Retinal pigment epithelial cell (primary cell): ENCODE results near the gene ARTN.

Experiments
- DNase-seq: peaks from one replicate; pipeline ENCODE4 v3.0.0-alpha.2; 2010; ENCODE audit warnings: low read depth
- H3K4me3 ChIP-seq: 2 replicates; pipeline ENCODE4 v1.5.1; 2011; ENCODE audit warnings: mild to moderate bottlenecking, low read length, control low read depth, moderate library complexity
- CTCF ChIP-seq: conservative IDR thresholded peaks from 2 replicates; pipeline ENCODE4 v1.5.1; 2011; ENCODE audit warnings: low read depth, low read length, control low read depth, inconsistent platforms

ARTN gene

DNA sequence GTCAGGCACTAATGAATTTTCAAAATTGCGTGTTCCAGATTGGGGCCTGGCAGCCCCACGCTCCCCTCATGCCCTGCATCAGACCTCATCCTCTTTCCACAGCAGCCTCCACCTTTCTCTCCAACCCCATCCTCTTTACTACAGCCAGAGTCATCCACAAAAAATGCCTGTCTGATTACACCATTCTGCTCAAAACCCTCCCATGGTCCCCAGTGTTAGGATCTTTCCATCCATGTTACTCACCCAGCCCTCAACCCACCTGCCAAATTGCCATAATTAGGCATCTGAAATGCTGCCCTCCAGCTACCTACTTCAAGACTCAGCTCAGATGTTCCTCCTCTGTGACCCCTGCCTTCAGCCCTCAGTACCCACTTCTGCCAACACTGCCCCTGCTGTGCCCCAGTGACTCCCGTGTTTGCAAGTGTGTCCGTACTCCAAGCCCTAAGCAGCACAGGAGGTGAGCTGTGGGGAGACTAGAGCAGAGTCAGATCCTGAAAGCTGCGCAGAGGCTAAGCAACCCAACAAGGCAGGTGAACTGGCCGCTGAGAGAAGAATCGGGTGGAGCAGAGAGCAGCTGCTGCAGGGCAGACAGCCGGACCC, 715 bp upstream of the ARTN start:
- no peak for TF ChIP-seq CTCF
- no peak for DNase-seq
- peak overlapping the region; percentile 60 for H3K4me3 ChIP-seq

GRCh38 chr1:43934101-43934985, 742 bp downstream of the ARTN start:
- peak overlapping the region; percentile 60 for H3K4me3 ChIP-seq
- DNase-seq = no peak
- peak; percentile 94 for TF ChIP-seq CTCF

DNA sequence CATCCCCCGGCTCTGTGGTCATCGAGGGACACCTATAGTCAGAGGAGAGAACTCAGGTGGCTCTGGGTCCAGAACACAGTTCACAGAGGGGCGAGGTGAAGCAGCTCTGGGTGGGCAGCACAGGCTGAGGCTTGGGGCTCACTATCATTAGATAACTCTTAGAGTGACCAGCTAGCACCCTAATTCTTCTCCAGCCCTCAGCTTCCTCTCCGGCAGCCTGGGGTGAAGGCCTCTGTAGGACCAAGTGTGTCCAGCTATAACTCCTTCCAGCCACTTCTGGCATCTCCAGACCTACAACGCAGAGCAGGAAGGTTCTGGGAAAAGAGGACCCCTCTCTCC, 1.4 kb downstream of the ARTN start:
- no peak for DNase-seq
- H3K4me3 ChIP-seq = no peak overlapping the region
- no peak for TF ChIP-seq CTCF

GRCh38 chr1:43935711-43936427, 2.3 kb downstream of the ARTN start:
- DNase-seq = no peak
- no peak for TF ChIP-seq CTCF
- no peak overlapping the region for H3K4me3 ChIP-seq

- DNase-seq = no peak
- peak overlapping the region; percentile 38 for H3K4me3 ChIP-seq
- peak; percentile 28 for TF ChIP-seq CTCF
Measured at GRCh38 chr1:43936431-43937151, 3.0 kb downstream of the ARTN start.

DNA sequence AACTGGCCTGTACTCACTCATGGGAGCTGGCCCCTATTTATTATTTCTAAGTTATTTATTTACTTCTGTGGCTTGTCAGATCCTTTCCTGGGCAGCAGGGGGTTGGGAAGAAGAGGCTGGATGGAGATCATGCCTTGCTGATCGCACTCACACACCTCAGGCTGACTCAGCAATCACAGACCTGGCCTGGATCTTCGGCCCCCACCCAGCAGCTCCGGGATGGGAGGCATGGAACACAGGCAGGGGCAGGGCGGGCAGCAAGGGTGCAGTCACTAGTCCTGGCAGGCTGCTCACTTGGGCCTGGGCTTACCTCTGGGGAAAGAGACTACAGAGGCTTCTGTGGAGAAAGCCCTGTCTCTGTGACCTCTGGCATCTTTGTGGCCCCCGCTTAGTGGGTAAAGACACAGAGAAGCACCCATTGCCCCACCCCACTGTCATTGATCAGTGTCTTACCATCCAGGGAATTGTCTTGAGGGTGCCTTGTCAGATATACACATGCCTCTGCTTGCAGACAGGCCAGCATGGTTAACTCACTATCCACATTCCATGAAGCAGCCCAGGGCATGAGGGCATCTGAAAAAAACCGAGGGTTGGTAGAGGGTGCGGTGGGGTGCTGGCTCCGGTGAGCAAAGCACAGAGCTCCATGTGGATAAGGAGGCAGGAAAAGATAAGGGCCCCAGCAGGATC, 3.7 kb downstream of the ARTN start:
- no peak overlapping the region for H3K4me3 ChIP-seq
- no peak for TF ChIP-seq CTCF
- DNase-seq = no peak
